Measurements from ENCODE around the gene HOXB2.

The HOXB2 gene

DNA sequence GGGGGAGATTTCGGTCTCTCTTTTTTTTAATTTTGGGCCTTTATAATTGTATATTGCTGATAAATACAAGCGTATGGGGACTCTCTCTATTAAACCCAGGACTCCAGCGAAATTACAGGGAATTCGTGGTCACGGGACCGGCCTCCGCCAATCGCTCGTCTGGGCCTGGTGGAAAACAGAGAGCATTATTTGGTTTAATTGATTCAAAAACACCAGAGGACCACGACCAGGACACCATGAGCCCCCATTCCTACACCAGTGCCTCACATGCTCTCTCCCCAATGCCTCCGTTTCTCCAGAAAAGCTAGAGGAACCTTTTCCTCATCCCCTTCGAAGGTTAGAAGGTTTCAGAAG, at the start of gene HOXB2:
Gene HOXB2 (minus strand): TSS at position 88 of the 354 bp plus-strand sequence. CDS start 198 bp downstream, outside the sequence.
- peak; percentile 42 for DNase-seq

DNA sequence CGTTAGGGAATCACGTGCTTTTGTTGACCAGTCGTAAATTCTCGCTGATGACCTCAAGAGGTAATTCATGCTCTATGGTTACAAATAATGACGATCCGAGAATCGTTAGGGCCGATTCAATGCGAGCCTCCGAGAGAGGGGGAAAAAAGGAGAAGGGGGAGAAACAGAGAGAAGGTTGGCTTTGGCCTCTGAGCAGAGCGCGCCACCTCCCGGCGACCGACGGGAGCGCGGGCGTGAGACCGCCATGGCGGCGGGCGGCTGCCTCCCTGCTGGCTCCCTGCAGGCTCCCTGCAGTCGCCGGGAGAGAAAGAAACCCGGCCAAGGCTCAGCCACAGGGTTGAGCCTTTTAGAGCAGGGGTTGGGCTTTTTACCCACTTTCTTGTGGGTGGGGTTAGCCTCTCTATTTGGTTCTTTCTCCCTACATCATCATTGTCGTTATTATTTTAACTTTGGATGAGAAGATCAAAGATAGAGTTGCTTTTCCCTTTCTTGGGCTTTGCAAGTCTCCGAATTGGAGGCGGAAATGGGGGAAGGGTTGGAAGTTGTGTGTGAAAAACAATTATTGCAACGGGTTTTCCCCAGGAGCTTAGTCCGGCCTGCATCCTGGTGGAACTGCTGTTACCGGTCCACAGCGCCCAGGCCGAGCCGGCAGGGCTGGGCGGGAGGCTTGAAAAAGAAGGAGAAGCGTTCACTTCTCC, 49.1 kb upstream of the HOXB2 start:
- DNase-seq, result peak; percentile 83

DNA sequence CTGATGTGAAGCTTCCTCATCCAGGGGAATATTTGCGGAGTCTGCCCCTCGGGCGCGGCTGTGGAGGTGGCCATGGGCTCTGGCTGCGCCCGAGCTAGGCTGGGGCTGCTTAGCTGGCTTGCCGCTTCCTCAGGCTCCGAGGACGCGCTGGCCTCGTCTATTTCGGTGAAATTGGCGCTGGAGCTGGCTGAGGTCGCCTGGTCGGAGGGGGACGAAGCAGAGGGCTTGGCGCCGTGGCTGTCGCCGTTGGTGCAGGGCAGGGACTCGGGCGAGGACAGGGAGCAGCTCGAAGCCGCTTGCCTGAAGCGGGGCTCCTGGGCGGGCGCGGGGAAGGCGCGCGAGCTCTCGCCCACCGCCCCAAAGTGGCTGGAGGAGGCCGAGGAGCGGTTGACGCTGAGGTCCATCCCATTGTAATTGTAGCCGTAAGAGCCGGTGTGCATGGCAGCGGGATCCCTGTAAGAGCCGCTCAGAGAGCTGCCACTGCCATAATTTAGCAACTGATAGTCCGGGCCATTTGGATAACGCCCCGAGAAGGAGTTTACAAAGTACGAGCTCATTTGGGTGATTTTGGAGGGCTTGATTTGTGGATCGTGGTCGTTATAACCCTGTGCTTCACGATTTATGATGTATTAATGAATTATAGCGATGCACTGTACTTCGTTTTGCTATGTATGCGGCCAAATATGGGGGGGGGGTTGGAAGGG, 48.4 kb upstream of the HOXB2 start, which contains the start of gene HOXB5:
Gene HOXB5 (minus strand): TSS at position 654 of the 704 bp plus-strand sequence. CDS start 97 bp downstream, at position 557.
- peak; percentile 67 for DNase-seq

GRCh38 chr17:48592577-48592976, 47.7 kb upstream of the HOXB2 start:
- no peak for DNase-seq

DNA sequence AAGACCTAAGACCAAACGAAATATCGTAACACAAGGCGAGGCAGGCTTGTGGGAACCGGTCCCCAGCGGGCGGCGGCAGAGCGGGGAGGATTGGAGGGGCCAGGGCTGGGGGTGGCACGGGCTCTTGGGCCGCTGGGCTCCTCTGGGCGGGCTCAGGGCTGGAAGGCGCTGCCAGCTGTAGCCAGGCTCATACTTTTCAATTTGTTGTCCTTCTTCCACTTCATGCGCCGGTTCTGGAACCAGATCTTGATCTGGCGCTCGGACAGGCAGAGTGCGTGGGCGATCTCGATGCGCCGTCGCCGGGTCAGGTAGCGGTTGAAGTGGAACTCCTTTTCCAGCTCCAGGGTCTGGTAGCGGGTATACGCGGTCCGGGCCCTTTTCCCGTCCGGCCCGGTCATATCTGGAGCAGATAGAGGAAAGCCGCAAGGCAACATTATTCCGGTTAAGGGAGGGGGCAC, 47.2 kb upstream of the HOXB2 start:
- DNase-seq, result no peak

GRCh38 chr17:48591255-48592056, 46.5 kb upstream of the HOXB2 start:
- DNase-seq, result no peak

- DNase-seq, result no peak
Measured at GRCh38 chr17:48590607-48591161, 45.8 kb upstream of the HOXB2 start.

DNA sequence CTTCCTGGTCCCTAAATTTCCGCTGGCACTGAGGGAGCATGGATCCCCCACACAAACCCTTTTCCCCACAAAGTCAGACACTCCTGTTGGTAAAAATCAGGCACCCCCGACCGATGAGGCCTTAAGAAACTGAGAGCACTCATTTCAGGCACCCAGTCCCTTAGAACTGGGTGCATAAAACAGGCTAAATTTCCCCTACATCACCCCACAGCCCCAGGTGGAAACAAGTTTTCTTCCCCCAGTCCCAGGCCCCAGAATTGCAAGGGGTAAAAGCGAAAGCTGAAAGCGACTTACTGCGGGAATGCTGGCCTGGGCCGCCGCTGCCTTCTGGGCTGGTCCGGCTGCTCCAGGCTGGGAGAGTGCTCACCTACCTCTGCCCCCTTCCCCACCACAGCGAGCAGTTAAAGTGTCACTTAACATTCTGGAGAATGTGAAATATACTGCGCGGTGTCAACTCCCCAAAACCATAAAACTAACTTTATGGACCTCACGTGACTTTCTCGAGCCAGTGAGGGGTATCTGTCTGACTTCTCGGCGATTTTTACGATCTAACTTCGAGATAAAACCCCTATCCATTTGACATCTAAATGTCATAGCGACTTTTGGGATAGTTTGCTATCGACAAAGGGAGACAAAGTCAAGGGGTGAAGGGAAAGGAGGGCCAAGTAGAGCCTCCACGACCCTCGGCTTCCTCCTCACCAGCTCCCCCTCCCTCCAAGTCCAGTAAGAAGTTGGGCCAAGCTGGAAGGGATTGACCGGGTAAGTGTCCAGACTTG, 45.1 kb upstream of the HOXB2 start, which contains the start of gene HOXB3:
Gene HOXB3 (minus strand): TSS at position 411 of the 776 bp plus-strand sequence. CDS start 37,767 bp downstream, outside the sequence.
- no peak for DNase-seq

- no peak for DNase-seq
Measured at GRCh38 chr17:48589060-48589830, 44.3 kb upstream of the HOXB2 start.

- no peak for DNase-seq
Measured at GRCh38 chr17:48588528-48588927, 43.6 kb upstream of the HOXB2 start.

DNA sequence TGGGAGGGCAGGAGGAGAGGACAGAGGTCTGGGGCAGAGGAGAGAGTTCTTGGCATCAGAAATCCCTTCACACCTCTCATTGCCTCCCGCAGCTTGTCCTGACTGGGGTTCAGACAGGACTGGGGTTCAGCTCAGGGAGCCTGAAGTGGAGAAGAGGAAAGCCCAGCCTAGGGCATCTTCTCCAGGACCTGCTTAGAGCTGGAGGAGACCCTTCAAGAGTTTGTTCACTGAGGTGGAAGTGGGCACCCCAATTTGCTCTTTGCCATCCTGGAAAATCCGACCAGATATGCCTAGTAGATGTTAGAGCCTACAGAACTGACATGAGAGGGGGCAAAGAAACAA, 43.1 kb upstream of the HOXB2 start:
- no peak for DNase-seq

- peak; percentile 41 for DNase-seq
Measured at GRCh38 chr17:48587276-48588073, 42.6 kb upstream of the HOXB2 start.

DNA sequence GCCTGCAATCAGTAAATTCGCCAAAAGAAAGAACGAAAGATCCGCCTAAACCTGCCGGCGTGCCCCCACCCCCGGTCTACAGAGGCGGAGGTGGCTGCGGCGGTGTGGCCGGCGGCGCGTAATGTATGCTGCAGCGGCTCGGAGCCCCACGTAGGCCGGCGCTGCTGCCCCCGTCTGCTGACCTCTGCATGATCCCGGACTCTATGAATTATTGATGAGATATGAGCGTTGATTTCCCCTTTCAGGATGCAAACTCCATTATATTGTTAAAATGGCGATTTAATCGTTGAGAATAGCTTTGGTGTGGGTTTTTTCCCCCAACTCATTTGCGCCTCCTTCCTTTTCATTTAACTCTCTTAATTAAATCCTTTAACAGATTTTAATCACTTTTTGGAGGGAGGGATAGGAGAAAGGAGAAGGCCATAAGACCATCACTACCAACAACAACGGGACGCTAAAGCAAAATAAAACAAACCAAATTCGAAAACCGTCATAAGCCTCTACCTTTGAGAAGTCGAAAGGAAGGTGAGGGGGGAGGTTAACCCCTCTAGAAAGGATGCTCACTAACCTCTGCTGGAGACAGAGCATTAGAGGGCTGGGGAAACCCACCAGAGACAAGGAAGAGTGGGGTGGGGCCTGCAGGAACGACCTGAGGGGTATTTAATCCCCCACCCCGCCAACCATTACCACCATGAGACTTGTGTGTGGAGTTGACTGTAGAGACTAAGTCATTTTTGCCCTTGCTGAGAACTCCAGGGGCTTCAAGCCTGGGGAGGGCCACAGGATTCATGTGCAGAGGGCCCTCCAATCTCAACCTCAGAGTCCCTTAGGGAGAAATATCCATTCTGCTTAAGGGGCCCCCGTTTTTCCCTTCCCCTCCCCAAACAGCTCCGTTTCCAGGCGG, 41.7 kb upstream of the HOXB2 start:
- DNase-seq, result peak; percentile 36

DNA sequence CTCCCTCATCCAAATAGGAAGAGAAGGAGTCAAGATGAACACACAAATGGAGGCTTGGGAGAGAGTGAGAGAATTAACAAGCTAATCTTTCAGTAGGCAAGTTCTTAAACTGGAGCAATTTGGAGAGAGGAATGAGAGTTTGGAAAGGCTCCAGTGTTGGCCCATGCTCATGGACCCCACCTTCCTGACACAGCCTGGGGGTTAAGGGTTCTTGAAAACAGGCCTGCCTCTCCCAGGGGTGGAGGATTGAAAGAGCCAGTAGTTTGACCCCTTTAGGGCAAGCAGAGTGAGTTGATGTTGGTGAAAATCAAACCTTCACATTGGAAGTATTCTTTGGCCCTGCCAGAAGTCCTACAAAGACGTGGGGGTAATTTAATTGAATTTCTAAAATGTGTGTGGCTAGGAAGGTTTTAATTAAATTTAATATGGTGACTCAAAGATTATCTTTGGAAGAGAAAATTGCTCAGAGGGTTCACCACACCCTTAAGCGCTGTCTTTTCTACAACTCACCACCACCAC, 39.4 kb upstream of the HOXB2 start:
- DNase-seq, result no peak

DNA sequence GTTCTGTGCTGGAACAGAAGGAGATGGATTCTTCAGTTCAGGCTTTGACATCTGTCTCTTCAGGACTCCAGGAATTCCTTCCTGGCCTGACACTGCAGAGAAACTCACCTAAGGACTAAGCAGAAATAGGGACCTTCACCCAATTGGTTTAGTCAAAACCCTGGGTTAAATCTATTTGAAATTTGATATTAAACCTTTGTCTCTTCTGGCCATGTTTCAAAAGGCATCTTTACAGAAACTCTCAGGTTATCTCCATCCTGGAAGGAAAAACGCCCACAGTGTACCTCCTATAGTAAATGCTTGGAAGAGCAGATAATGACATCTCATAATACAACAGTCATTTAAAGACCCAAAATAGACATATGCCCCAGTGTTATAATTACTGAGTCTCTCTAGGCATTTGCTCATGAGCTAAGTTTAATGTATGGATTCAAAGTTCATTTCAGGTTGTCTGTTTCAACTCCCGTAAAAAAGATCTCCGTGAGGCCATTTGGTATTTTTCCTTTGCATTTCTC, 38.9 kb upstream of the HOXB2 start:
- DNase-seq, result no peak

- DNase-seq, result no peak
Measured at GRCh38 chr17:48582750-48583069, 37.8 kb upstream of the HOXB2 start.

DNA sequence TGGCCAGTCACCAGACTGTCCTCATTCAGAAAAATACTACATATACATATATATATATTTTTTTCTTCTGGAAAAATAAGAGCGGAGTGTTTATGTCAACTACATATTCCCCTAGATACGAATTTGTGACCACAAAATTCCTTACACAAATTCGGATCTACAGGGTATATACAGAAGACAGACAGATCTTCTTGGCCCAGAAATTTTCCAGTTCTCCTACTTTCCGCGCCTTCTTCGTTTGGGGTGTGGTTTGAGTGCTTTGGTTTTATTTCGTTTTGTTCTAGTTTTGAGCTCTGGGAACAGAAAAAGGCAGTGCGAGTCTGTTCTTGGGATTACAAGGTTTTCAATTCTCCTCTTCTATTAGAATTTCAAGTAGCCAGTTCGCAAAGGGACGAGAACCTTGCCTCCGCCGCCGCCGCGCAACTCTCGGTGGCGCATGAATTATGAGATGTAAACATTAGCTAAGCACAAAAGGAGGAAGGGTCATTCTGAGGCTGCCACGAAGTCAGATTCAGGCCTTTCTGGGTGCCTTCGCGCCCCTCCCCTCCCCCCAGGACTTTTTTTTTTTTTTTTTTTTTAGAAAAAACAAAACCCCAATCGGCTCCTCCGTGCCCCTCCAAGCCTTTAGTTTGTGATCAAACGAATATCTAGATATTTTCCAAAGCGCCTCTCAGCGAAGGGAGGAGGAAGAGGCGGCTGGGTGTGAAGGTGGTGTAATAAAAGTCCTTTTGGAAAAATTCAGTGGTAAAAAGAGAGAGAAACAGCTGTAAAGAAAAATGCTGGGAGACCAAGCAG, 35.0 kb upstream of the HOXB2 start:
- no peak for DNase-seq

- DNase-seq, result no peak
Measured at GRCh38 chr17:48579471-48579759, 34.5 kb upstream of the HOXB2 start.

Measured in NCI-H146 (cell line).